ENCODE measurements around the gene ARHGAP22. TPM values are rescaled to one million over a fixed set of nuclear protein-coding genes. Genes with fewer than 3 reads are reported as not detected.

Gene ARHGAP22
- total RNA-seq, 2 donors from 2014 or later: 4.4 to 8.6 TPM

GRCh38 chr10:48485711-48486110, 119.2 kb downstream of the ARHGAP22 start:
- no peaks in the 10 kb centered on the region for H3K27me3 ChIP-seq (replicated peaks; ENCODE audit: insufficient read depth)
- no peak overlapping the region for H3K27ac ChIP-seq
- no peak overlapping the region for H3K4me3 ChIP-seq
- no peak for DNase-seq (ENCODE audit: low spot score)
- H3K4me1 ChIP-seq (replicated peaks): no peaks in the 10 kb centered on the region
- intact Hi-C loops (cut with DNase I): no loop called here
- no peaks in the 10 kb centered on the region for H3K36me3 ChIP-seq
- H3K9me3 ChIP-seq: no peaks in the 10 kb centered on the region
- TF ChIP-seq CTCF (IDR thresholded peaks at IDR 0.05) (no peak), POLR2AphosphoS5 (IDR thresholded peaks at IDR 0.05) (no peak), POLR2A (IDR thresholded peaks at IDR 0.05) (no peak)

- Histone ChIP-seq H3K4me3 (no peak overlapping the region), H3K4me1 (replicated peaks) (no peaks in the 10 kb centered on the region), H3K27ac (no peak overlapping the region), H3K36me3 (no peaks in the 10 kb centered on the region), H3K27me3 (replicated peaks; ENCODE audit: insufficient read depth) (no peaks in the 10 kb centered on the region), H3K9me3 (no peaks in the 10 kb centered on the region)
- DNase-seq (ENCODE audit: low spot score): no peak
- TF ChIP-seq POLR2A (IDR thresholded peaks at IDR 0.05) (no peak), POLR2AphosphoS5 (IDR thresholded peaks at IDR 0.05) (no peak), CTCF (IDR thresholded peaks at IDR 0.05) (no peak)
- intact Hi-C loops (cut with DNase I): no loop called here
- 79% methylated on average over 3 of the region's 3 CpGs for WGBS
Measured at GRCh38 chr10:48484911-48485310, 120.0 kb downstream of the ARHGAP22 start.

- H3K4me3 ChIP-seq: no peak overlapping the region
- intact Hi-C loops (cut with DNase I): no loop called here
- WGBS: 76% methylated on average over 3 of the region's 3 CpGs
- no peaks in the 10 kb centered on the region for H3K27me3 ChIP-seq (replicated peaks; ENCODE audit: insufficient read depth)
- H3K36me3 ChIP-seq: no peaks in the 10 kb centered on the region
- H3K9me3 ChIP-seq: no peaks in the 10 kb centered on the region
- no peak for DNase-seq (ENCODE audit: low spot score)
- no peaks in the 10 kb centered on the region for H3K4me1 ChIP-seq (replicated peaks)
- no peak for TF ChIP-seq POLR2AphosphoS5 (IDR thresholded peaks at IDR 0.05)
- TF ChIP-seq CTCF (IDR thresholded peaks at IDR 0.05): no peak
- TF ChIP-seq POLR2A (IDR thresholded peaks at IDR 0.05): no peak
- no peak overlapping the region for H3K27ac ChIP-seq
Measured at GRCh38 chr10:48482207-48482606, 122.7 kb downstream of the ARHGAP22 start.

GRCh38 chr10:48481385-48481784, 123.5 kb downstream of the ARHGAP22 start:
- intact Hi-C loops (cut with DNase I): no loop called here
- 80% methylated on average over 2 of the region's 2 CpGs for WGBS
- Histone ChIP-seq H3K27me3 (replicated peaks; ENCODE audit: insufficient read depth) (no peaks in the 10 kb centered on the region), H3K27ac (no peak overlapping the region), H3K4me1 (replicated peaks) (no peaks in the 10 kb centered on the region), H3K9me3 (no peaks in the 10 kb centered on the region), H3K4me3 (no peak overlapping the region), H3K36me3 (no peaks in the 10 kb centered on the region)
- no peak for TF ChIP-seq POLR2AphosphoS5 (IDR thresholded peaks at IDR 0.05)
- no peak for TF ChIP-seq CTCF (IDR thresholded peaks at IDR 0.05)
- TF ChIP-seq POLR2A (IDR thresholded peaks at IDR 0.05): no peak
- no peak for DNase-seq (ENCODE audit: low spot score)

GRCh38 chr10:48480397-48481374, 124.2 kb downstream of the ARHGAP22 start:
- Histone ChIP-seq H3K27ac (no peak overlapping the region), H3K27me3 (replicated peaks; ENCODE audit: insufficient read depth) (no peaks in the 10 kb centered on the region), H3K9me3 (no peaks in the 10 kb centered on the region), H3K4me1 (replicated peaks) (no peaks in the 10 kb centered on the region), H3K36me3 (no peaks in the 10 kb centered on the region), H3K4me3 (no peak overlapping the region)
- intact Hi-C loops (cut with DNase I): no loop called here
- TF ChIP-seq POLR2AphosphoS5 (IDR thresholded peaks at IDR 0.05) (no peak), POLR2A (IDR thresholded peaks at IDR 0.05) (no peak), CTCF (IDR thresholded peaks at IDR 0.05) (no peak)
- DNase-seq (ENCODE audit: low spot score): no peak
- 74% methylated on average over 19 of the region's 20 CpGs for WGBS
